Measurements from ENCODE around the gene GIT1. TPM values are rescaled to one million over a fixed set of nuclear protein-coding genes. Genes with fewer than 3 reads are reported as not detected.

The GIT1 gene
- total and polyA plus RNA-seq, 9 of the 15 experiments (the other 6 are each of a cell fraction or from before 2014, with no cell fraction given), result 0.35 to 35.3 (median 17.1) TPM

- TF ChIP-seq SIN3B (IDR thresholded peaks at IDR 0.05; ENCODE audit: low read depth) (no peak), PHF21A (IDR thresholded peaks at IDR 0.05; ENCODE audit: borderline replicate concordance, low read depth) (no peak), RFX5 (IDR thresholded peaks at IDR 0.05; ENCODE audit: low read depth, low read length) (no peak), TBP (optimal IDR thresholded peaks at IDR 0.05; ENCODE audit: low read depth, low read length) (peak; percentile 49), GATAD2B (IDR thresholded peaks at IDR 0.05; ENCODE audit: borderline replicate concordance) (peak; percentile 17; the same call in 1 of the 2 replicates), FOXA3 (CRISPR knock-in tag; conservative IDR thresholded peaks at IDR 0.05 in 1 of 2, IDR thresholded peaks at IDR 0.05 in 1 of 2) (no peak), MGA (IDR thresholded peaks at IDR 0.05) (peak; percentile 55)
- TF ChIP-seq, protein P1, sequence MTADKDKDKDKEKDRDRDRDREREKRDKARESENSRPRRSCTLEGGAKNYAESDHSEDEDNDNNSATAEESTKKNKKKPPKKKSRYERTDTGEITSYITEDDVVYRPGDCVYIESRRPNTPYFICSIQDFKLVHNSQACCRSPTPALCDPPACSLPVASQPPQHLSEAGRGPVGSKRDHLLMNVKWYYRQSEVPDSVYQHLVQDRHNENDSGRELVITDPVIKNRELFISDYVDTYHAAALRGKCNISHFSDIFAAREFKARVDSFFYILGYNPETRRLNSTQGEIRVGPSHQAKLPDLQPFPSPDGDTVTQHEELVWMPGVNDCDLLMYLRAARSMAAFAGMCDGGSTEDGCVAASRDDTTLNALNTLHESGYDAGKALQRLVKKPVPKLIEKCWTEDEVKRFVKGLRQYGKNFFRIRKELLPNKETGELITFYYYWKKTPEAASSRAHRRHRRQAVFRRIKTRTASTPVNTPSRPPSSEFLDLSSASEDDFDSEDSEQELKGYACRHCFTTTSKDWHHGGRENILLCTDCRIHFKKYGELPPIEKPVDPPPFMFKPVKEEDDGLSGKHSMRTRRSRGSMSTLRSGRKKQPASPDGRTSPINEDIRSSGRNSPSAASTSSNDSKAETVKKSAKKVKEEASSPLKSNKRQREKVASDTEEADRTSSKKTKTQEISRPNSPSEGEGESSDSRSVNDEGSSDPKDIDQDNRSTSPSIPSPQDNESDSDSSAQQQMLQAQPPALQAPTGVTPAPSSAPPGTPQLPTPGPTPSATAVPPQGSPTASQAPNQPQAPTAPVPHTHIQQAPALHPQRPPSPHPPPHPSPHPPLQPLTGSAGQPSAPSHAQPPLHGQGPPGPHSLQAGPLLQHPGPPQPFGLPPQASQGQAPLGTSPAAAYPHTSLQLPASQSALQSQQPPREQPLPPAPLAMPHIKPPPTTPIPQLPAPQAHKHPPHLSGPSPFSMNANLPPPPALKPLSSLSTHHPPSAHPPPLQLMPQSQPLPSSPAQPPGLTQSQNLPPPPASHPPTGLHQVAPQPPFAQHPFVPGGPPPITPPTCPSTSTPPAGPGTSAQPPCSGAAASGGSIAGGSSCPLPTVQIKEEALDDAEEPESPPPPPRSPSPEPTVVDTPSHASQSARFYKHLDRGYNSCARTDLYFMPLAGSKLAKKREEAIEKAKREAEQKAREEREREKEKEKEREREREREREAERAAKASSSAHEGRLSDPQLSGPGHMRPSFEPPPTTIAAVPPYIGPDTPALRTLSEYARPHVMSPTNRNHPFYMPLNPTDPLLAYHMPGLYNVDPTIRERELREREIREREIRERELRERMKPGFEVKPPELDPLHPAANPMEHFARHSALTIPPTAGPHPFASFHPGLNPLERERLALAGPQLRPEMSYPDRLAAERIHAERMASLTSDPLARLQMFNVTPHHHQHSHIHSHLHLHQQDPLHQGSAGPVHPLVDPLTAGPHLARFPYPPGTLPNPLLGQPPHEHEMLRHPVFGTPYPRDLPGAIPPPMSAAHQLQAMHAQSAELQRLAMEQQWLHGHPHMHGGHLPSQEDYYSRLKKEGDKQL (CRISPR knock-in tag; IDR thresholded peaks at IDR 0.05; ENCODE audit: borderline replicate concordance), result no peak
Observed at GRCh38 chr17:29622337-29623282, 33.2 kb upstream of the GIT1 start, which contains the start of gene CORO6 (continued).

All from K562 (cell line).